Dendritic cell treated with granulocyte-macrophage colony-stimulating factor and Interleukin-4, amounts not matched to agents 40 ng/mL and 50 ng/mL, for 4 days (primary cell): ENCODE data around the gene PODXL2.

Experiments
- H3K27ac Mint-ChIP-seq: one replicate; pipeline ENCODE4 v1.8.0; 2022; ENCODE audit warnings: mild to moderate bottlenecking, mixed read lengths
- H3K27me3 Mint-ChIP-seq: one replicate; pipeline ENCODE4 v1.8.0; 2022; ENCODE audit warnings: mild to moderate bottlenecking, mixed read lengths
- H3K36me3 Mint-ChIP-seq: one replicate; pipeline ENCODE4 v1.8.0; 2022; ENCODE audit warnings: low read depth, mixed read lengths
- H3K4me1 Mint-ChIP-seq: one replicate; pipeline ENCODE4 v1.8.0; 2022; ENCODE audit warnings: low read depth, mixed read lengths
- H3K4me3 Mint-ChIP-seq: one replicate; pipeline ENCODE4 v1.8.0; 2022; ENCODE audit warnings: mild to moderate bottlenecking, moderate library complexity, mixed read lengths
- H3K9me3 Mint-ChIP-seq: one replicate; pipeline ENCODE4 v1.8.0; 2022; ENCODE audit warnings: mixed read lengths
- intact Hi-C: fragments of 100-400 bp; cut with micrococcal nuclease; formaldehyde crosslinking; loops from one replicate; pipeline ENCODE4 v1.15.0; 2022

Gene PODXL2

GRCh38 chr3:127718245-127718915 is 89.4 kb downstream of the PODXL2 start:
- Mint-ChIP-seq H3K27me3 (no peaks in the 10 kb centered on the region), H3K36me3 (peaks cover 22% of the 10 kb centered on the region), H3K27ac (no peak overlapping the region), H3K9me3 (no peaks in the 10 kb centered on the region), H3K4me1 (peaks cover 33% of the 10 kb centered on the region), H3K4me3 (no peak overlapping the region)
- intact Hi-C loops: no loop called here

GRCh38 chr3:127718916-127719290 is 89.9 kb downstream of the PODXL2 start:
- H3K36me3 Mint-ChIP-seq: peaks cover 18% of the 10 kb centered on the region
- H3K9me3 Mint-ChIP-seq: no peaks in the 10 kb centered on the region
- H3K4me1 Mint-ChIP-seq: peaks cover 30% of the 10 kb centered on the region
- no peak overlapping the region for H3K4me3 Mint-ChIP-seq
- H3K27ac Mint-ChIP-seq: no peak overlapping the region
- no peaks in the 10 kb centered on the region for H3K27me3 Mint-ChIP-seq
- intact Hi-C loops: no loop called here

- no peak overlapping the region for H3K4me3 Mint-ChIP-seq
- peaks cover 25% of the 10 kb centered on the region for H3K4me1 Mint-ChIP-seq
Measured at GRCh38 chr3:127719369-127719768, 90.4 kb downstream of the PODXL2 start.

GRCh38 chr3:127720161-127720823 is 91.3 kb downstream of the PODXL2 start:
- no peak overlapping the region for H3K27ac Mint-ChIP-seq
- H3K4me1 Mint-ChIP-seq: peaks cover 23% of the 10 kb centered on the region
- H3K36me3 Mint-ChIP-seq: peaks cover 26% of the 10 kb centered on the region
- no peak overlapping the region for H3K4me3 Mint-ChIP-seq
- H3K9me3 Mint-ChIP-seq: no peaks in the 10 kb centered on the region
- H3K27me3 Mint-ChIP-seq: peaks cover 2% of the 10 kb centered on the region
- intact Hi-C loops: no loop called here

More at GRCh38 chr3:127719369-127719768, 90.4 kb downstream of the PODXL2 start:
- Mint-ChIP-seq H3K27me3 (no peaks in the 10 kb centered on the region), H3K9me3 (no peaks in the 10 kb centered on the region), H3K36me3 (peaks cover 21% of the 10 kb centered on the region), H3K27ac (no peak overlapping the region)
- intact Hi-C loops: no loop called here

- peaks cover 22% of the 10 kb centered on the region for H3K4me1 Mint-ChIP-seq
- H3K27me3 Mint-ChIP-seq: peaks cover 2% of the 10 kb centered on the region
- peaks cover 33% of the 10 kb centered on the region for H3K36me3 Mint-ChIP-seq
- peaks cover 8% of the 10 kb centered on the region for H3K9me3 Mint-ChIP-seq
- no peak overlapping the region for H3K4me3 Mint-ChIP-seq
- intact Hi-C loops: no loop called here
- no peak overlapping the region for H3K27ac Mint-ChIP-seq
Measured at GRCh38 chr3:127720985-127721935, 92.3 kb downstream of the PODXL2 start.

GRCh38 chr3:127722091-127722784 is 93.3 kb downstream of the PODXL2 start:
- Mint-ChIP-seq H3K9me3 (peaks cover 8% of the 10 kb centered on the region), H3K4me3 (no peak overlapping the region), H3K4me1 (peaks cover 29% of the 10 kb centered on the region), H3K36me3 (peaks cover 33% of the 10 kb centered on the region), H3K27me3 (peaks cover 2% of the 10 kb centered on the region), H3K27ac (peak overlapping the region; percentile 27)
- intact Hi-C loops: no loop called here
